ENCODE results near the gene SHH.

SHH gene

GRCh38 chr7:155765458-155765857 lies 46.8 kb downstream of the SHH start:
- no peak for DNase-seq (ENCODE audit: low read depth, low spot score)

DNA sequence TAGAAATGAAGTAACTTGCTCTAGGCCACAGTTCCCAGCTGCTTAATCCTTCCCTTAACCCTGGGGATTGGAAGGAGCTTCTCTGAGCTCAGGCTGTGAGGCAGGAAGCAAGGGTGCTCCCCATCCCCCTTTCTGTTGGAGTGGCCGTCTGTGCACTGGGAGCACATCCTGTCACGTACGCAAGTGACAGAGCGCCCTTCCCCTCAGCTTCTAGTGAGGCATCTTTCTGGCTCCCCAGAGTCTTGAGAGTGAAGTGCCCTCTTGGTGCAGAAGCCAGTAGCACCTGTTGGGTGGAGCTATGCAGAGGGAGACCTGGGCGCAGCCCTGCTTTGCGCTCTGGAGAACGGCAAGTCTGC lies 47.8 kb downstream of the SHH start:
- no peak for DNase-seq (ENCODE audit: low read depth, low spot score)

GRCh38 chr7:155763691-155764437 lies 48.4 kb downstream of the SHH start:
- DNase-seq (ENCODE audit: low read depth, low spot score), result no peak

DNA sequence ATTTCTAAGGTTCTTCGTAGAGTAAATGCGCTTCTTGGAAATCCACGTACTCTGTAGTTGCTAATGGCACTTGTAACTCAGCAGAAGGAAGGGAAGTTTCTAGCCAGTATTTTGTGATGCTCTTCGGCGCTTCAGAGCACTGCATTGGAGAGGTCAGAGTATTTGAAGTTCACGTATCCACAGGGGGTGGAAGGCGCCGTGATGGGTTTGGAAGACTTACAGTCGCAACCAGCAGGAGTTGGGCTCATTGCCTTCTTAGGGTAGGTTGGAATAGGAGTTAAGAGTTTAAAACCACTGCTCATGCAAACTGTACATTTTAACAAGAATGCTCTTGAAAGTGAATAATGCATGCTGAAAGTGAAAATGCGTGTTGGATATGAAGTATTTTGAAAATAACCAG lies 49.1 kb downstream of the SHH start:
- peak; percentile 58 for DNase-seq (ENCODE audit: low read depth, low spot score)

DNA sequence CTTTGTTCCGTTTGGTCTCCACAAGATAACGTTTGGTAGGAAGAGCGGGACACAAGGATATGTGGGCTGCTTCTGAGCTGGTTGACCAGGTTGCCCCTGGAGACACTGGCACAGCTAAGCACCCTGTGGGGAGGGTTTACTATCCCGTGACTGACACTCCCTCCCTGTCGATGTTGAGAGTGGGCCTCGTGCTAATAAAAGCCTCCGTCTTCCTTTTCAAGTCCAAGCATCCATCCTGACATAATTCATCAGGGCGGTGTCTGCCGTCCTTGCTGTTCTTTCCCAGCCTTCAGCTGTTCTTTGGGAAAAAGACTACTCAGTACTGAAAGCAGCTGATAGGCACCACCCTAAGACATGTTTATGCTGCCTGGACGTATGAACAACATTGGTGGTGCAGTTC lies 49.6 kb downstream of the SHH start:
- no peak for DNase-seq (ENCODE audit: low read depth, low spot score)

- DNase-seq (ENCODE audit: low read depth, low spot score), result no peak
Measured at GRCh38 chr7:155762036-155762435, 50.2 kb downstream of the SHH start.

GRCh38 chr7:155761162-155761561 lies 51.1 kb downstream of the SHH start:
- DNase-seq (ENCODE audit: low read depth, low spot score), result no peak

DNA sequence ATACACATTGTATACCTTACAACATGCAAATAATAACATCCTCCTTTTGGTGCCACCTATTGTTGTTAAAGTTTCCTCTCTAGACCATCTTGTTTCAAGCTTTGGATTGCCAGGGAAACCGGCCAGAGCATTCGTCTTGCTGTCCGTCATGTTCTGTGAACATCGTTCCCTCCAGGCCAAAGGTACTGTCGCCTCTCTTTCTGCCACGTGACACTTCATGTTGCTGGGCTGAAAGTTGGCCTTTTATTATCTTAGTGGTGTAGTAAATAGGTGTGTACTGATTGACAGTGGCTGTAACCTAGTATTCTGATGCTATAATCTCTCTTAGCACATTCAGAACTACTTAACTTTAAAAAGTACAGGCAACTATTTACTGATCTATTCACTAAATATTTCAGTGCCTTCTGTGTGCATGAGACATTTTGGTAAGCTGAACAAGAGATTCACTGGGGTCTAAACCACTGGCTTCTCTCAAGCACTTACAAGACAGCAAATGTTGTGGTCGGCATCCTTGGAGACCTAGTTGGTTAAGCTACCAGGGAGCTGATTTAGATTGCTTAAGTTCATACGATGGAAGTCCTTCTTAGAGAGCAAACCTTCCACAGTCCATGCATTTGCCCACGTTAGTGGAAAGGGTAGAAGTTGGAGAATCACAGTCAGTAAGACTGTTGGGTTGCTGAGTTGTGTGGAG lies 52.4 kb downstream of the SHH start:
- no peak for DNase-seq (ENCODE audit: low read depth, low spot score)

DNA sequence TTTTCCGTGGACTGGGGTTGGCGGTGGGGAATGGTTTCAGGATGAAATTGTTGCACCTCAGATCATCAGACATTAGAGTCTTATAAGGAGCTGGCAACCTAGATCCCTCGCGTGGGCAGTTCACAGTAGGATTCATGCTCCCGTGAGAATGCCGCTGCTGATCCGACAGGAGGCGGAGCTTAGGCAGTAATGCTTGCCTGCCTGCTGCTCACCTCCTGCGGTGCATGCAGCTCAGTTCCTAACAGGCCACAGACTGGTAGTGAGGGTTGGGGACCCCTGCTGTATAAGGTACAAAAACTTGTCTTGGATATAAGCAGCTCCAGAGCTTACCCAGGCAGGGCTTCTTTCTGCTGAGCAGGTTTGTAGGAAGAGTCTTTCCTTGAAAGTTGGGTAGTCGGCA lies 53.9 kb downstream of the SHH start:
- DNase-seq (ENCODE audit: low read depth, low spot score), result no peak

GRCh38 chr7:155756322-155756721 lies 55.9 kb downstream of the SHH start:
- no peak for DNase-seq (ENCODE audit: low read depth, low spot score)

DNA sequence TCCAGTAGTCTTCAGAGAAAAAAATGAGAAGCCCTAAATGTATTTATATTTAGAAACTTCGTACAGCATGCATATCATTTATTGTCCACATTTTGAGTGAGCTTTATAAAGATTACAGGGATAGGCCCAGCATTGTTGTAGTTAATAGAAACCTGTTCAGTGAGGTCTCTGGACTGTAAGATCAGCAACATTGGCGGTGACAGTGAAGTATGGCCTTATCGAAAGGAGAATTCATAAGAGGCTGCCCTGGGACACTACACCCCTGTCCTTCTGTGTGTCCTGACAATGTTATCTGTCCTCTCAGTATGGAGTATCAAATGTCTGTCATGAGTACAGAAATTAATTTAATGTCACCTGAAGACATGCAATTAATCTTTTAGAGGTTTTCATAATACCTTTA lies 57.2 kb downstream of the SHH start:
- no peak for DNase-seq (ENCODE audit: low read depth, low spot score)

DNA sequence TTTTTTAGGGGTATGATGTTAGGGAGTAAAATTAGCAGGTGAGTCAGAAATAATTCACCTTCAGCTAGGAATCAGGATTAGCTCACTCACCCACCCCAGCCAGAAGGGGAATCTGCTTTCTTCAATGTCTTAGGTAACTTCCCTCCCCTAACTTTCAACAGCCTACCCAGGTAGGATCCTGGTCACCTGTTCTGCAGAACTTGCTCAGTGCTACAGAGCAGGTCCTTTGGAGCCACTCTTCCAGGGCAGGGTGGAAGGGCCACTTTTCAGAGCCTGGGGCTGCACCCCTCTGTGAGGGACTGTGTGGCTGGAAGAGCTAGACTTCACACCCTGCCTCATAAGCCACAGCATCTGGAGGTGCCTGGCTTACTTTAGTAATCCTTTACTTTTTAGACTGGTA lies 58.1 kb downstream of the SHH start:
- no peak for DNase-seq (ENCODE audit: low read depth, low spot score)

DNA sequence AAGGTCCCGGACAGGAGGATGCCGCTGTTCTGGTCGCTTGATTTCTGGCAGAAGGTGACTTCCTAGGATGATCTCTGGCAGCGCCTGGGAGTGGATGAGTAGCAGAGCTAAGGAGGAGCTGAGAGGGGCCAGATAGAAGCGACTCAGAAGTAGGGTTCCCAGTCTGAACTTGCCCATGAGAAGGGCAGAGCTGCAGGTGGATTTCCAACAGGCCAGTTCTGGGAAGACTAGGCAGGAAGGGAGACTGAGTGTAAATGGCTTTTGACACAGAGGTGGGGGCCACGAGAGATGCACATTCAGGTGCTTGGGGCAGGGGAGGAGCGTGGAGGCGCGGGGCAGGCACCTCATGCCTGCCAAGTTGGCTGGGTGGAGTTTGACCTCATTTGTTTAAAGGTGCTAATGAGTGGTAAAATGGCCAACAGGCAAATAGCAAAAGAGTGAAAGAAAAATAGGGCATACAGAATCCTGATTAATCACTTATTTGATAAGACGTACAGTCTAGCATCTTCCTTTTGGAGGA lies 58.8 kb downstream of the SHH start:
- no peak for DNase-seq (ENCODE audit: low read depth, low spot score)

DNA sequence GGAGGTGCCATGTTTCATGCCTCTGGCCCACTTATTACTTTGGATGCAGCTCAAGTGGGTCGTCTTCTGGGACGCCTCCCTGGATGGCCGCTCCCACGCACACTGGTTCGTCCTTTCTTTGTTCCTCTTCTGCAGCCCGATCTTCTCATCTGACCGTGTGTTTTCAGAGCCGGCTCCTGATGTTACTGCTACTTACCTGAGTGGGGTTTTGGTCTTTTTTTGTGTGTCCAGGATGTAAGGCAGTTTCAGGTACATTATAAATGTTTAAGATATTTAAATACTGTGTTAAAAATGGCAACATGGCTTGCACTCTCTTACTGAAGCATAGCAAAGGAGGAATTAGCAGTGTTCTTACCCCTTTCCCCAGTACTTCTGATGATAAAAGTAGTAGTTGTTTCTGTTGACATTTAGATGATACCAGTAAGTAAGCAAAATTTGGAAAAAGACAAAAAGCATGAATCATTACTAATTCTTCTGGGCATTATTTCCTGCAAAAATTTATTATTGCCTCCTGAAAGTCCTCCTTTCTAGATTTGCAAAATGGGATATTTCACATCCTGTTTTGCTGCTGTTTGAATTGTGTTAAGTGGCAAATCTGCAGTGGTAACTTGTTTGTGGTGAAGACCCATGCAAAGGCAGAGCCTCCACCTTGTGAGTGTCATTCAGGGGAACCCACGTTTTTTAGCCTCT lies 59.4 kb downstream of the SHH start:
- no peak for DNase-seq (ENCODE audit: low read depth, low spot score)

GRCh38 chr7:155751409-155751808 lies 60.9 kb downstream of the SHH start:
- no peak for DNase-seq (ENCODE audit: low read depth, low spot score)

DNA sequence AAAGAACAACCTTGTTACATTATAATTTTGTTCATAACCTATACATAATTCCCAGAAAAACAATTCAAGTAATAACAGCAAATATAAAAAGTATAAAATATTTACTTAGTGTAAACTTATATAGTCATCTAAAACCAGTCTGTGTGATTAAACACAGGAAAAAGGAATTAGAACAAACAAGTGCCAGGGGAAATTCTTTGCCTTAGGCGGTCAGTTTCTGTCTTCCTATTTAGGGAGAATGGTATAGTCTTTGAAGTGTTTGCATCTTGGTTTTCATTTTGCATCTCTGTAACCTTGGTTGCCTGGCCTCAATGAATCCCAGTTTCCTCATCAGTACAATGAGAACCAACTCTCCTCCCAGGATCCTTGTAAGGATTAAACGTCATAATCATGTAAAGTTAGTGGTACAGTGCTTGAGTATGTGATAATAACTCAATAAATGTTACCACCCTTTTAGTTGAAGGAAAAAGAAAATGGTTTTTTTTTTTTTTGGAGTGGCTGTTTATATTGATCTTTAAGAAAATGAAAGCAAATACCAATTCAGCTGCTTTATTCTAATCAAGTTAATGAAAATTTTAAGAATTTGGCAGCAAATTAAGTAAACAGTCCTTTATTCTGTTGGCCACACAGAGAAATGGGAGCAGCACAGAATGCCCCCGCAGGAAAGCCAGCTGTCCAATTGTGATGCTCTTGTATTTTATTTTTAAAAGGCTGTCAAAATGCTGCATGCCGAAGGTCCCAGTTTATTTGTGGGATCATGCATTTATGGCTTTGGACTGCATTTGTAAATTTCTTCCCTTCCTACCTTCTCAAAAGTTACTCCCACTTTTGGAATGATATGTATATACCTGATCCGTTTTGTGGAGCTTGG lies 61.8 kb downstream of the SHH start:
- DNase-seq (ENCODE audit: low read depth, low spot score), result no peak

Measured in smooth muscle cell of the brain vasculature (primary cell).